A673 (cell line): ENCODE measurements around the gene ABCB6. TPM values are rescaled to one million over a fixed set of nuclear protein-coding genes. Genes with fewer than 3 reads are reported as not detected.

ENCODE experiments used
- BruUV-seq: library from RNA; stranded (reverse); fragments of 400-500 nt; replicated peaks from 2 replicates; lab custom pipeline; 2021; lab: Mats Ljungman, UMichigan
- CTCF ChIA-PET: fragments of 300-600 bp; sonication (Branson Sonifier 250); formaldehyde crosslinking; loops from one replicate; lab custom pipeline; 2022; ENCODE audit warnings: antibody characterized with exemption; lab: Charles Lee
- POLR2A ChIA-PET: fragments of 300-600 bp; sonication (Branson Sonifier 250); formaldehyde crosslinking; loops from one replicate; lab custom pipeline; 2022; ENCODE audit warnings: antibody characterized with exemption; ENCODE audit not compliant: low non-redundant PET; lab: Charles Lee
- DNase-seq: peaks from one replicate; pipeline ENCODE4 v3.0.0-alpha.2; 2015; ENCODE audit warnings: low spot score
- H3K27ac ChIP-seq: fragments of 200-600 bp; sonication (generic); 2 replicates; pipeline ENCODE4 v1.5.1; 2016; ENCODE audit warnings: mixed run types, low read depth, mild to moderate bottlenecking, mixed read lengths, antibody characterized with exemption, low read length; ENCODE audit not compliant: poor library complexity, severe bottlenecking
- H3K27me3 ChIP-seq: fragments of 200-600 bp; sonication (generic); replicated peaks from 2 replicates; pipeline ENCODE4 v1.6.1; 2017; ENCODE audit warnings: mixed run types, low read depth, mild to moderate bottlenecking, mixed read lengths, antibody characterized with exemption, low read length; ENCODE audit not compliant: insufficient read depth, poor library complexity
- H3K36me3 ChIP-seq: fragments of 200-600 bp; sonication (generic); 2 replicates; pipeline ENCODE4 v1.6.1; 2016; ENCODE audit warnings: mixed run types, mild to moderate bottlenecking, mixed read lengths, antibody characterized with exemption, low read length; ENCODE audit not compliant: insufficient read depth, poor library complexity, severe bottlenecking
- H3K4me1 ChIP-seq: fragments of 200-600 bp; sonication (generic); 2 replicates; pipeline ENCODE4 v1.6.1; 2017; ENCODE audit warnings: mixed run types, mild to moderate bottlenecking, mixed read lengths, antibody characterized with exemption, low read length; ENCODE audit not compliant: insufficient read depth, poor library complexity, severe bottlenecking
- H3K4me3 ChIP-seq: fragments of 200-600 bp; sonication (generic); 2 replicates; pipeline ENCODE4 v1.5.1; 2016; ENCODE audit warnings: low read depth, mixed run types, mild to moderate bottlenecking, mixed read lengths, low read length; ENCODE audit not compliant: poor library complexity, severe bottlenecking
- H3K9me3 ChIP-seq: fragments of 200-600 bp; sonication (generic); 2 replicates; pipeline ENCODE4 v1.6.1; 2016; ENCODE audit warnings: mixed run types, low read depth, mild to moderate bottlenecking, mixed read lengths, antibody characterized with exemption, low read length; ENCODE audit not compliant: poor library complexity, severe bottlenecking
- CTCF ChIP-seq: fragments of 300-800, 200-600 bp; sonication (generic); conservative IDR thresholded peaks from 2 replicates; pipeline ENCODE4 v1.5.1; 2017; ENCODE audit warnings: low read depth, mild to moderate bottlenecking, antibody characterized with exemption, low read length, moderate library complexity, mixed read lengths
- EZH2 ChIP-seq: fragments of 200-600 bp; sonication (generic); IDR thresholded peaks from 2 replicates; pipeline ENCODE4 v1.6.1; 2017; ENCODE audit warnings: borderline replicate concordance, low read depth, mild to moderate bottlenecking, mixed read lengths, antibody characterized with exemption, low read length; ENCODE audit not compliant: poor library complexity, severe bottlenecking
- intact Hi-C: fragments of 100-400 bp; cut with micrococcal nuclease; formaldehyde crosslinking; loops from one replicate; pipeline ENCODE4 v1.10.0; 2022; ENCODE audit not compliant: unreplicated experiment
- total RNA-seq: library from RNA; stranded (reverse); gene quantifications from 2 replicates; pipeline ENCODE4 v1.2.3, GENCODE V29; 2021

Gene ABCB6
- total RNA-seq, 1 experiment from 2014 or later, result 101 TPM

GRCh38 chr2:219250049-219250781, 31.5 kb upstream of the ABCB6 start:
- Histone ChIP-seq H3K9me3 (no peaks in the 10 kb centered on the region), H3K4me1 (peaks cover 43% of the 10 kb centered on the region), H3K36me3 (peaks cover 10% of the 10 kb centered on the region), H3K4me3 (no peak overlapping the region), H3K27ac (peak overlapping the region; percentile 87), H3K27me3 (peaks cover 12% of the 10 kb centered on the region)
- BruUV-seq, result no TSS peak
- intact Hi-C loops, result no loop called here
- ChIA-PET CTCF (interaction anchor here (0.9 to 1.0 kb wide), 2 partner anchors 27 to 45 kb away, joined by 3 read pairs; no protein-coding TSS in a partner anchor), POLR2A (no interaction called here)
- TF ChIP-seq EZH2, result no peak
- TF ChIP-seq CTCF, result no peak
- DNase-seq, result no peak

- H3K9me3 ChIP-seq, result no peaks in the 10 kb centered on the region
- no TSS peak for BruUV-seq
- TF ChIP-seq EZH2 (no peak), CTCF (no peak)
- POLR2A ChIA-PET, result no interaction called here
- H3K27me3 ChIP-seq, result peaks cover 4% of the 10 kb centered on the region
- H3K4me1 ChIP-seq, result peaks cover 43% of the 10 kb centered on the region
- no peak overlapping the region for H3K4me3 ChIP-seq
- peak; percentile 93 for DNase-seq
- CTCF ChIA-PET, result interaction anchor here (0.9 to 1.0 kb wide), 2 partner anchors 28 to 46 kb away, joined by 3 read pairs; no protein-coding TSS in a partner anchor
- H3K36me3 ChIP-seq, result peaks cover 10% of the 10 kb centered on the region
- intact Hi-C loops, result no loop called here
- peak overlapping the region; percentile 87 for H3K27ac ChIP-seq
These were observed 30.6 kb upstream of the ABCB6 start for GRCh38 chr2:219249203-219249980.

GRCh38 chr2:219248845-219249202, 30.1 kb upstream of the ABCB6 start:
- POLR2A ChIA-PET, result no interaction called here

More at GRCh38 chr2:219248845-219249202, 30.1 kb upstream of the ABCB6 start:
- Histone ChIP-seq H3K27ac (peak overlapping the region; percentile 87), H3K4me1 (peaks cover 43% of the 10 kb centered on the region), H3K36me3 (peaks cover 10% of the 10 kb centered on the region), H3K27me3 (no peaks in the 10 kb centered on the region), H3K4me3 (no peak overlapping the region), H3K9me3 (no peaks in the 10 kb centered on the region)
- intact Hi-C loops, result no loop called here
- TF ChIP-seq CTCF (no peak), EZH2 (no peak)
- no TSS peak for BruUV-seq
- no peak for DNase-seq
- CTCF ChIA-PET, result no interaction called here
